Motor neuron (in vitro differentiated cells): ENCODE measurements around the gene GSK3A. TPM values are rescaled to one million over a fixed set of nuclear protein-coding genes. Genes with fewer than 3 reads are reported as not detected.

Source experiments
- ATAC-seq, 8 experiments: fragments of 200-7000 bp; cut with Tn5 transposase; replicated peaks in 6 of 8; 2 replicates each; pipeline ENCODE4 v1.8.0; 2021; ENCODE audit warnings: mild to moderate bottlenecking in 8 of 8, moderate library complexity in 8 of 8
- H3K27ac ChIP-seq, 2 donors: fragments of 250-450 bp; sonication (Bioruptor Pico); 2 replicates each; pipeline ENCODE4 v1.9.0; 2021; ENCODE audit warnings: antibody characterized with exemption in 2 of 2, mild to moderate bottlenecking in 2 of 2, moderate library complexity in 1 of 2
- H3K4me1 ChIP-seq, 2 donors: fragments of 250-450 bp; sonication (Bioruptor Pico); replicated peaks in 1 of 2; 2 replicates each; pipeline ENCODE4 v1.6.1; 2021; ENCODE audit warnings: antibody characterized with exemption in 2 of 2, mild to moderate bottlenecking in 2 of 2, moderate library complexity in 1 of 2
- H3K4me3 ChIP-seq, 5 donors: fragments of 250-450 bp; sonication (Bioruptor Pico); 2 replicates each; pipeline ENCODE4 v1.9.0; 2021; ENCODE audit warnings: antibody characterized with exemption in 5 of 5, mild to moderate bottlenecking in 5 of 5, moderate library complexity in 4 of 5
- WGBS, 10 experiments: fragments of 450-650 bp; shearing (Covaris generic); methylation state at CpG; one replicate each; pipeline ENCODE4 v1.0.0; 2022; 5-methylcytosine and 5-hydroxymethylcytosine counted together
- in situ Hi-C, 9 experiments: fragments of 400-800 bp; cut with MboI; loops; one replicate each; pipeline ENCODE4 v1.15.0; 2021; ENCODE audit warnings: low sequenced_read_pairs in 9 of 9, low pct_unique_long_range_greater_than_20kb in 2 of 9; ENCODE audit not compliant: unreplicated experiment in 9 of 9
- total RNA-seq, 8 experiments: library from RNA; unstranded; fragments of 300-600 nt; gene quantifications; 2 replicates each; pipeline versions ENCODE4 v1.2.3 to v1.2.4, GENCODE V29; 2022

The GSK3A gene
- total RNA-seq, 8 experiments from 2014 or later: 17.7 to 30.0 (median 26.5) TPM

GRCh38 chr19:42201489-42202289, 40.7 kb downstream of the GSK3A start:
- in situ Hi-C loops: loop anchor here in 2 of 9 experiments (25.0 kb wide), 1 partner anchor 89 kb away; no protein-coding TSS in a partner anchor
- no peak for ATAC-seq
- H3K27ac ChIP-seq: no peak overlapping the region

GRCh38 chr19:42200116-42200715, 42.2 kb downstream of the GSK3A start:
- Histone ChIP-seq H3K27ac (no peak overlapping the region), H3K4me1 (no peaks in the 10 kb centered on the region), H3K4me3 (no peak overlapping the region)
- in situ Hi-C loops: loop anchor here in 2 of 9 experiments (25.0 kb wide), 1 partner anchor 88 kb away; no protein-coding TSS in a partner anchor
- no peak for ATAC-seq
- 20 to 100% (median 100%) methylated on average over 1 to 5 of the region's 5 CpGs; no CpG with 5 or more reads in 7 of the 10 experiments for WGBS, 10 experiments

More at GRCh38 chr19:42201489-42202289, 40.7 kb downstream of the GSK3A start:
- no peak overlapping the region for H3K4me3 ChIP-seq
- H3K4me1 ChIP-seq: no peaks in the 10 kb centered on the region
- 72 to 100% (median 94%) methylated on average over 1 to 4 of the region's 6 CpGs; no CpG with 5 or more reads in 3 of the 10 experiments for WGBS, 10 experiments

GRCh38 chr19:42199440-42200115, 42.8 kb downstream of the GSK3A start:
- H3K4me3 ChIP-seq: no peak overlapping the region
- peak in 7 of 8 experiments; percentile 12 to 82 (median 61) for ATAC-seq
- 40 to 90% (median 79%) methylated on average over 1 to 10 of the region's 32 CpGs; no CpG with 5 or more reads in 4 of the 10 experiments for WGBS, 10 experiments
- no peaks in the 10 kb centered on the region for H3K4me1 ChIP-seq
- in situ Hi-C loops: loop anchor here in 3 of 9 experiments (10.0 to 25.0 kb wide), 2 partner anchors 75 to 87 kb away; no protein-coding TSS in a partner anchor
- H3K27ac ChIP-seq: no peak overlapping the region

DNA sequence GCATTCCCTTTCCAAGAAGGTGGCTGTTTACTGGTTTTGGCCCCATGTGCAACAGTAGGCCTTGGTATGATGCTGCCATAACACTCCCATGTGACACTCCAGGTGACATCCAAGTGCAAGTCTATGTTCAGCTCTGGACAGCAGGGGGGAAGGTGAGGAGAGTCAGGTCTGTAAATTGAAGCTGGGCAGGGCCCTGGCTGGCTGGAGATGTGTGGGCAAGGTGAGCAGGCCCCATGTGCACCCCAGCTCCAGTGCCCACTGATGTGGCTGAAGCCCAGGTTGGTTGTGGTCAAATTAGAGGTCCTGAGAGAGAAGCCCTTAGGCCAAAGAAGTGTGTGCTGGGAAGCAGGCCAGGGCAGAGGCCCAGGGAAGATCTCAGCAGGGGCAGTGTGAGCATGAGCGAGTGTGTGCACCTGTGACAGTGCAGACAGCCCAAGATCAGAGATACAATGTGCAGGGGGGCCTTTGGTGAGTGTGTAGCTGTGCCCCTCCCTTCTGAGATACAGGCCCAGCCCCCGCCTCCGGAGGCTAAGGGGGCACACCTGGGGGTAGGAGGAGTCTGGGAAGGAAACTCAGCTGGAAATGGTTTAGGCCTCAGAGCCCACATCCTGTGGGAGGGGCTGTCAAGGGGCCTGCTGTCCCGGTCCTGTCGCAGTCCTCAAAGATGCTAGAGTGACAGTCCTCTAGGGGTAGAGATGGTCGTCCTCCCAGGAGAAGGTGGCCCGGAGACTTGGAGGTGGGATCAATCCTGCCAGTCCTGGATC, 43.5 kb downstream of the GSK3A start:
- WGBS, 10 experiments: 40 to 69% (median 63%) methylated on average over 1 to 3 of the region's 7 CpGs; no CpG with 5 or more reads in 6 of the 10 experiments
- no peaks in the 10 kb centered on the region for H3K4me1 ChIP-seq
- no peak overlapping the region for H3K27ac ChIP-seq
- ATAC-seq: peak in 5 of 8 experiments; percentile 17 to 56 (median 32)
- in situ Hi-C loops: loop anchor here in 1 of 9 experiments (10.0 kb wide), 1 partner anchor 74 kb away; no protein-coding TSS in a partner anchor
- H3K4me3 ChIP-seq: no peak overlapping the region

GRCh38 chr19:42197375-42197817, 45.0 kb downstream of the GSK3A start:
- ATAC-seq: no peak
- in situ Hi-C loops: loop anchor here in 1 of 9 experiments (10.0 kb wide), 1 partner anchor 73 kb away; no protein-coding TSS in a partner anchor
- WGBS, 10 experiments: 0 to 39% methylated on average over 1 to 2 of the region's 5 CpGs; no CpG with 5 or more reads in 8 of the 10 experiments
- Histone ChIP-seq H3K27ac (no peak overlapping the region), H3K4me1 (no peaks in the 10 kb centered on the region), H3K4me3 (no peak overlapping the region)

DNA sequence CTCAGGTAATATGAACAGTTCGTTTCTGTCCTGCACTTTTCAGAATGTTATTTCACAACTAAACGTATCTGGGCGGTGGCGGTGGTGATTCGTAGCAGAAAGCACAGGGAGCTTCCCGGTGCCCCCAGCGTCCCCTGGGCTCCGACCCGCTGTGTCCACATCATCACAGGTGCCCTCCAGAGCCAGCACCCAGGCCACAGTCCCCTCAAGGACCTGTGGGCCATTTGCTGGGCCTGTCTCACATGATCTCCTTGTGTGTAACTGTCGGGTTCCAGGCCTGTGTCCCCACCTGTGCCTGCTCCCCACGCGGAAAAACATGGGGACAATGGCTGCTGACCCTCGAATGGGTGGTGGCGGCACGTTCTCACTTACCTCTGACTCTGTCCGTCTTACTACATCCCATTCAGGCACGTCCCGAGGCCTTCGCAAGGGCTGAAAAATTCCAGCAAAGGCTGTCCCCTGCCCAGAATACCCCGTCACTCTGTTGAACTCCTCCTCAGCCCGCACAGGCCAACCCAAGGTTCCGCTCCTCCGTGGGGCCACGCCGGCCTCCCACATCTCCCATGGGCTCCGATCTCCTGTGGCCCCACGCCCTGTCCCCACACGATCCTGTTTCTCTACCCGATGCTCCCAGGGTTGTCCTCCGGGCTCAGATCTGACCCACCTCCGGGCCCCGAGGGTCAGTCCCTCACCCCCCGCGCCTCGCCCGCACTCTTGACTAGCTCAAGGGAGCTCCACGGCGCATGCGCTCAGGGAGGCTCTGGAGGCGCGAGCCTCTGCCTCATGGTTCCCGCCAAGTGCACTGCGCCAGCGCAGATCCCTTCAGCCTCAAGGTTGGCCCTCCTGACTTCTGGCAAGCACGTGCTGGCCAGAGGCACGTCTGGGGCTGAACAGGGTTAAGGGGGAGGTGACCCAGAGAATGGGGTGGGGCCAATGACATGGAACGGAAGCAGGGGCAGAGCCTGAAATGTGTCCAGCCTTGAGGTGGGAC, 46.1 kb downstream of the GSK3A start:
- ATAC-seq: peak in 4 of 8 experiments; percentile 7 to 56 (median 14)
- WGBS, 10 experiments: 80 to 100% (median 96%) methylated on average over 1 to 9 of the region's 47 CpGs; no CpG with 5 or more reads in 3 of the 10 experiments
- no peak overlapping the region for H3K27ac ChIP-seq
- H3K4me1 ChIP-seq: no peaks in the 10 kb centered on the region
- no peak overlapping the region for H3K4me3 ChIP-seq
- in situ Hi-C loops: loop anchor here in 1 of 9 experiments (10.0 kb wide), 1 partner anchor 72 kb away; no protein-coding TSS in a partner anchor

DNA sequence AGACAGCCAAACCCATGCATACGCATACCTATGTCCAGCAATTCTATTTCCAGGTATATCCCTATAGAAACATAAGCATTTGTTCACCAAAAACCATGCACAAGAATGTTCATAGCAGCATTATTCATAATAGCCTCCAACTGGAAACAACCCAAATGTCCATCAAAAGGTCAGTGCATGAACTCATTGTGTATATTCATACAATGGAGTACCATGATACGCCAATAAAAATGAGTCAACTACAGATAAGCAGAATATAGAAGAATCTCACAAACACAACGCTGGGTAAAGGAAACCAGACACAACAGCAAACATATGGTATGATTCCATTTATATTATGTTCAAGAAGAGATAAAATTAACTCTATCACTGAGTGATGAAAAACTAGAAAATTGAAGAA, 48.7 kb downstream of the GSK3A start:
- in situ Hi-C loops: loop anchor here in 1 of 9 experiments (10.0 kb wide), 1 partner anchor 69 kb away; no protein-coding TSS in a partner anchor
- ATAC-seq: no peak
- Histone ChIP-seq H3K4me1 (no peaks in the 10 kb centered on the region), H3K27ac (no peak overlapping the region), H3K4me3 (no peak overlapping the region)
- 50 to 100% (median 83%) methylated on average over 1 to 3 of the region's 3 CpGs for WGBS, 10 experiments

DNA sequence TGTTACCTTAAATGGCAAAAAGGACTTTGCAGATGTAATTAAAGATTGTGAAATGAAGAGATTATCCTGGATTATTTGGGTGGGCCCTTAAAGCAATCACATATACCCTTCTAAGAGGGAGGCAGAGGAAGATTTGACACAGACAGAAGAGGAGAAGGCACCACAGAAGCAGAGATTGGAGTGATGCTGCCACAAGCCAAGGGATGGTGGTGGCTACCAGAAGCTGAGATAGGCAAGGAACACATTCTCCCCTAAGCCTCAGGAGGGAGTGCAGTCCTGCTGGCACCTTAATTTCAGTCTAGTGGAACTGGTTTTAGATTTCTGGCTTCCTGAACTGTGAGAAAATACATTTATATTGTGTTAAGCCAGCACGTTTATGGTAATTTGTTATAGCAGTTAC, 49.1 kb downstream of the GSK3A start:
- 67 to 100% (median 88%) methylated on average over 1 of the region's 1 CpG; no CpG with 5 or more reads in 3 of the 10 experiments for WGBS, 10 experiments
- no peaks in the 10 kb centered on the region for H3K4me1 ChIP-seq
- no peak overlapping the region for H3K4me3 ChIP-seq
- in situ Hi-C loops: loop anchor here in 1 of 9 experiments (10.0 kb wide), 1 partner anchor 68 kb away; no protein-coding TSS in a partner anchor
- ATAC-seq: no peak
- H3K27ac ChIP-seq: no peak overlapping the region

DNA sequence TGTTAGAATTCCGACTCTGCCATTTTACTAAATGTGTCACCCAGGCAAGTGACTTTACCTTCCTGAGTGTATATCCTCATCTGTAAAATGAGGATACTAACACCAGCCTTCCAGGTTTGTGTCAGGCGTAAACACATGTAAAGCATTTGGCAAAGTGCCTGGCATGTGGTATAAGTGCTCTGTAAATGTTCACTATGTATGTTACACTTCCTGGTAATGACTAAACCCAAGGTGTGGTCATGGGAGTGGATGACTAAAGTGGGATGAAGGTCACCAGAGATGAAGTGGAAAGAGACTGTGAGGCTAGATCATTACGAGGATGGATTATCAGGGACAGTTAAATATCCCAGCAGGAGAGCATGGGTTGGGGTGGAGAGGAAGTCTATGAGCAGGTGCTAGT, 50.5 kb downstream of the GSK3A start:
- peak in 7 of 8 experiments; percentile 25 to 93 (median 70) for ATAC-seq
- WGBS, 10 experiments: 0 to 70% (median 33%) methylated on average over 1 to 3 of the region's 3 CpGs
- H3K4me1 ChIP-seq: no peaks in the 10 kb centered on the region
- no peak overlapping the region for H3K4me3 ChIP-seq
- no peak overlapping the region for H3K27ac ChIP-seq
- in situ Hi-C loops: loop anchor here in 1 of 9 experiments (10.0 kb wide), 1 partner anchor 67 kb away; no protein-coding TSS in a partner anchor

- no peak for ATAC-seq
- H3K4me3 ChIP-seq: no peak overlapping the region
- no peak overlapping the region for H3K27ac ChIP-seq
- WGBS, 10 experiments: 67 to 100% methylated on average over 1 of the region's 1 CpG; no CpG with 5 or more reads in 8 of the 10 experiments
- in situ Hi-C loops: loop anchor here in 1 of 9 experiments (10.0 kb wide), 1 partner anchor 67 kb away; no protein-coding TSS in a partner anchor
- H3K4me1 ChIP-seq: no peaks in the 10 kb centered on the region
Measured at GRCh38 chr19:42191330-42191729, 51.1 kb downstream of the GSK3A start.

DNA sequence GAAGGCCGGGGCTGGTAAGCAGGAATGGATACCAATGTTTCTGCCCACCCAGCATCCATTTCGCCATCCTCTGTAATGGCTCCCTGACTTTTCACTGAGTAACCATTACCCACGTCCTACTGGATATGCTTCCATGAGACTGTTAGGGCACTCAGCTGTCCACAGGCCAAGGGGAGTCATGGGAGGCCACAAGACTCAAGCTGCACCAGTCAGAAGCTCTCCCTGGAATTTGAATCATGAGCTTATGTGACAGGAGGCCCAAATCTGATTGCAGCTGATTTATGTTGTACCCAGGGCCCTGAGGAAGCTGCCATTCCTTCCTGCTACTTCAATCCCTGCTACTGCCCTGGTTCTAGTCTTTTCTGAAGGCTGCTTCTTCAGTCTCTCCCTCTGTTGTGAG, 53.3 kb downstream of the GSK3A start:
- peak in 1 of 8 experiments; percentile 33 for ATAC-seq

More for the DNA sequence above, 53.3 kb downstream of the GSK3A start:
- WGBS, 10 experiments: 90 to 100% methylated on average over 1 to 2 of the region's 3 CpGs; no CpG with 5 or more reads in 8 of the 10 experiments
- no peak overlapping the region for H3K27ac ChIP-seq
- peaks cover 0 to 1% of the 10 kb centered on the region in 2 donors for H3K4me1 ChIP-seq
- H3K4me3 ChIP-seq: no peak overlapping the region
- in situ Hi-C loops: loop anchor here in 2 of 9 experiments (10.0 kb wide), 2 partner anchors 54 to 64 kb away; partner anchors contain the start of gene POU2F2 (in 1 of the 2)
